ENCODE data around the gene PSMC6. TPM values are rescaled to one million over a fixed set of nuclear protein-coding genes. Genes with fewer than 3 reads are reported as not detected.

The PSMC6 gene
- total and polyA plus RNA-seq, 2 of the 8 experiments (the other 6 are each of a cell fraction or from before 2014, with no cell fraction given): 45.1 to 107 TPM

GRCh38 chr14:52695481-52696091 is 11.4 kb upstream of the PSMC6 start, which contains the start of gene ERO1A (continued):
- TF ChIP-seq FOSL1 (IDR thresholded peaks at IDR 0.05; ENCODE audit: insufficient read depth, low read depth, low read length) (no peak), EZH2 (IDR thresholded peaks at IDR 0.05; ENCODE audit: low read depth, low read length, severe bottlenecking) (no peak), CREB1 (IDR thresholded peaks at IDR 0.05) (peak; percentile 42; the same call in 1 of the 2 replicates), NANOG (IDR thresholded peaks at IDR 0.05; ENCODE audit: insufficient read depth, low read depth, low read length, poor library complexity, severe bottlenecking) (no peak), EGR1 (IDR thresholded peaks at IDR 0.05; ENCODE audit: borderline replicate concordance, low read depth, low read length) (no peak), ASH2L (IDR thresholded peaks at IDR 0.05; ENCODE audit: low read length) (peak; percentile 78), CEBPB (IDR thresholded peaks at IDR 0.05; ENCODE audit: low read depth, low read length) (no peak), JUND (IDR thresholded peaks at IDR 0.05; ENCODE audit: low read length) (no peak), RXRA (IDR thresholded peaks at IDR 0.05; ENCODE audit: insufficient read depth, low read depth, low read length) (no peak), CBX8 (IDR thresholded peaks at IDR 0.05; ENCODE audit: borderline replicate concordance, low read depth, low read length) (no peak), BCL11A (IDR thresholded peaks at IDR 0.05; ENCODE audit: low read depth in 2 of 2, low read length in 2 of 2) (no peak), SIX5 (IDR thresholded peaks at IDR 0.05; ENCODE audit: low read depth, low read length) (no peak), BRCA1 (IDR thresholded peaks at IDR 0.05; ENCODE audit: low read depth, low read length) (no peak), EP300 (IDR thresholded peaks at IDR 0.05; ENCODE audit: borderline replicate concordance in 1 of 2, low read depth in 2 of 2, low read length in 2 of 2) (peak in 1 of 2 experiments; percentile 40; a peak in 1 of 3 replicates), JUN (IDR thresholded peaks at IDR 0.05; ENCODE audit: low read depth, low read length) (no peak), USF2 (IDR thresholded peaks at IDR 0.05; ENCODE audit: low read length) (no peak), HDAC2 (IDR thresholded peaks at IDR 0.05; ENCODE audit: borderline replicate concordance in 1 of 2, low read depth in 2 of 2, low read length in 2 of 2) (no peak), SP2 (IDR thresholded peaks at IDR 0.05; ENCODE audit: low read length) (no peak), GTF2F1 (IDR thresholded peaks at IDR 0.05; ENCODE audit: borderline replicate concordance, low read depth, low read length) (no peak), KDM4A (IDR thresholded peaks at IDR 0.05; ENCODE audit: low read depth, low read length, severe bottlenecking) (peak; percentile 93)
- TF ChIP-seq, protein P1, sequence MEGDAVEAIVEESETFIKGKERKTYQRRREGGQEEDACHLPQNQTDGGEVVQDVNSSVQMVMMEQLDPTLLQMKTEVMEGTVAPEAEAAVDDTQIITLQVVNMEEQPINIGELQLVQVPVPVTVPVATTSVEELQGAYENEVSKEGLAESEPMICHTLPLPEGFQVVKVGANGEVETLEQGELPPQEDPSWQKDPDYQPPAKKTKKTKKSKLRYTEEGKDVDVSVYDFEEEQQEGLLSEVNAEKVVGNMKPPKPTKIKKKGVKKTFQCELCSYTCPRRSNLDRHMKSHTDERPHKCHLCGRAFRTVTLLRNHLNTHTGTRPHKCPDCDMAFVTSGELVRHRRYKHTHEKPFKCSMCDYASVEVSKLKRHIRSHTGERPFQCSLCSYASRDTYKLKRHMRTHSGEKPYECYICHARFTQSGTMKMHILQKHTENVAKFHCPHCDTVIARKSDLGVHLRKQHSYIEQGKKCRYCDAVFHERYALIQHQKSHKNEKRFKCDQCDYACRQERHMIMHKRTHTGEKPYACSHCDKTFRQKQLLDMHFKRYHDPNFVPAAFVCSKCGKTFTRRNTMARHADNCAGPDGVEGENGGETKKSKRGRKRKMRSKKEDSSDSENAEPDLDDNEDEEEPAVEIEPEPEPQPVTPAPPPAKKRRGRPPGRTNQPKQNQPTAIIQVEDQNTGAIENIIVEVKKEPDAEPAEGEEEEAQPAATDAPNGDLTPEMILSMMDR (IDR thresholded peaks at IDR 0.05; ENCODE audit: control extremely low read depth in 1 of 3, insufficient read depth in 1 of 3, low read depth in 1 of 3, low read length in 3 of 3): no peak

All from H1 (cell line).